K562 (cell line): ENCODE results near the gene GYS1. TPM values are rescaled to one million over a fixed set of nuclear protein-coding genes. Genes with fewer than 3 reads are reported as not detected.
A peak's percentile ranks its signal among the peaks of the same experiment; 100 is the strongest.

Experiments used
- AFF1 ChIP-seq, 2 experiments: fragments of 450-650 bp; IDR thresholded peaks; 2 replicates each; pipeline ENCODE4 v1.6.1; 2018; ENCODE audit warnings: mild to moderate bottlenecking in 2 of 2, low read depth in 1 of 2; ENCODE audit not compliant: partially characterized antibody in 2 of 2
- ELF1 ChIP-seq: fragments of 200-800 bp; sonication (Bioruptor generic); IDR thresholded peaks from 2 replicates; pipeline ENCODE4 v1.6.1; 2016; ENCODE audit warnings: missing genetic modification characterization, missing compliant biosample characterization
- ETS1 ChIP-seq: conservative IDR thresholded peaks from 2 replicates; pipeline ENCODE4 v1.6.1; 2011; ENCODE audit warnings: low read depth, mild to moderate bottlenecking, low read length; ENCODE audit not compliant: control insufficient read depth
- FOXJ2 ChIP-seq: fragments of 200-800 bp; sonication (Bioruptor generic); IDR thresholded peaks from 2 replicates; pipeline ENCODE4 v1.6.1; 2016; ENCODE audit warnings: missing genetic modification characterization, missing compliant biosample characterization
- NR2C1 ChIP-seq, 2 experiments: fragments of 450-650 bp; IDR thresholded peaks; 2 replicates each; pipeline ENCODE4 v1.6.1; 2017; ENCODE audit warnings: mild to moderate bottlenecking in 2 of 2, antibody characterized with exemption in 1 of 2, inconsistent platforms in 1 of 2, missing compliant biosample characterization in 1 of 2, missing genetic modification characterization in 1 of 2
- PREB ChIP-seq: sonication (generic); formaldehyde crosslinking; IDR thresholded peaks from 2 replicates; pipeline ENCODE4 v1.8.1; 2023; ENCODE audit warnings: mild to moderate bottlenecking, missing genetic modification reagents
- PTTG1 ChIP-seq: fragments of 450-650 bp; IDR thresholded peaks from 2 replicates; pipeline ENCODE4 v1.6.1; 2016; ENCODE audit warnings: low read depth, mild to moderate bottlenecking, missing genetic modification characterization, missing compliant biosample characterization
- RBM25 ChIP-seq: fragments of 200-400 bp; formaldehyde crosslinking; IDR thresholded peaks from 2 replicates; pipeline ENCODE4 v1.6.1; 2018; ENCODE audit warnings: low read length, low read depth, moderate library complexity; ENCODE audit not compliant: severe bottlenecking
- SMAD1 ChIP-seq: fragments of 150-350 bp; IDR thresholded peaks from 2 replicates; pipeline ENCODE4 v1.6.1; 2014; ENCODE audit warnings: low read length, low read depth; ENCODE audit not compliant: partially characterized antibody
- U2AF2 ChIP-seq: fragments of 200-400 bp; formaldehyde crosslinking; optimal IDR thresholded peaks from 2 replicates; pipeline ENCODE3; 2017; ENCODE audit warnings: low read depth, mild to moderate bottlenecking, low read length
- ZNF644 ChIP-seq: fragments of 200-800 bp; sonication (Bioruptor generic); IDR thresholded peaks from 2 replicates; pipeline ENCODE4 v1.6.1; 2016; ENCODE audit warnings: low read depth, missing genetic modification characterization, missing compliant biosample characterization
- polyA plus RNA-seq, 8 experiments: library from polyadenylated mRNA; depleted of rRNA in 4 of 8; stranded (reverse) in 5 of 8; unstranded in 3 of 8; fragments of >200 nt; fragmentation: Nextera tagmentation in 2 of 8; fragmentation: Illumina TruSeq in 1 of 8; extraction: Ambion mirVana in 2 of 8; extraction: Trizol in 1 of 8; gene quantifications; 2 replicates each; pipeline versions ENCODE4 v1.2.1 to v1.2.3, GENCODE V29; 2011 to 2014; ENCODE audit warnings: inconsistent platforms in 1 of 8, missing spikeins in 1 of 8
- total RNA-seq, 7 experiments: library from RNA; depleted of rRNA in 6 of 7; stranded (reverse); fragments of >200 nt in 6 of 7; fragmentation: Illumina TruSeq in 2 of 7; extraction: Trizol in 2 of 7; gene quantifications; 2 replicates each; pipeline versions ENCODE4 v1.2.1 to v1.2.3, GENCODE V29; 2011 to 2021; ENCODE audit warnings: low replicate concordance in 1 of 7

GYS1 gene
- total and polyA plus RNA-seq, 9 of the 15 experiments (the other 6 are each of a cell fraction or from before 2014, with no cell fraction given) = 1.9 to 31.1 (median 15.2) TPM

GRCh38 chr19:48975947-48976847 is 16.9 kb downstream of the GYS1 start (continued):
- TF ChIP-seq ETS1 (peak; percentile 99), ZNF644 (peak; percentile 80; the same call in 1 of the 2 replicates), FOXJ2 (tag) (no peak), RBM25 (no peak), PTTG1 (no peak), NR2C1 (IDR thresholded peaks at IDR 0.05) (peak; percentile 83), NR2C1 (tag; IDR thresholded peaks at IDR 0.05) (peak; percentile 92), PREB (CRISPR knock-in tag) (no peak), ELF1 (tag) (peak; percentile 84), U2AF2 (no peak), AFF1 (IDR thresholded peaks at IDR 0.05; ENCODE audit: low read depth in 1 of 2, partially characterized antibody in 2 of 2) (peak in 1 of 2 experiments; percentile 99), SMAD1 (no peak)
